ENCODE data around the gene FAM168A.

DNA sequence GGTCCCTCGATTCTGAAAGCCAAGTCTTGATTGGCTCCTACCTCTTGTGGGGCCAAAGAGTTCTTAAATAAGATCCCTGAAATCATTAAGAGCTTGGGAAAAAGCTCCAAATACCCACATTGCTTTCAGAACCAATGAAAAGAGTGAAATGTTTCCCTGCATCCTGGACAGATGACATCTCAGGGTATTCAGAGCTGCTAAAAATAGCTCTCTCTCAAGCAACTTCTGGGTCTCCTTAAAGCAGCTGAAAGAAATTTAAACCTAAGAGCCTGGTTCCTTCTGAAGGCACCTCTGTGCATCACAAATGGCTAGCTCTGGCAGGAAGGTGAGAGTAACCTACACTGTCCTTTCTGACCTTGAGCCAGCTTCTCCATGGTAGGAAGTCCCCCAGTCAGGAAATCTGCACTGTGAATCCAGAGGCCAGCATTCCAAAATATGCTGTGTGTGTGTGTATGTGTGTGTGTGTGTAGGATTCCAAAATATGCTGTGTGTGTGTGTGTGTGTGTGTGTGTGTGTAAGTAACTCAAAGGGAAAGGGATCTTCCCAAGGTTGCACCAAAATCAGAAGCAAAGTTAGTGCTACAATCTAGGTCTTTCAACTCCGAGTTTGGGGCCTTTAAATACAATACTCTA is 171.6 kb downstream of the FAM168A start:
- TF ChIP-seq, protein P1, sequence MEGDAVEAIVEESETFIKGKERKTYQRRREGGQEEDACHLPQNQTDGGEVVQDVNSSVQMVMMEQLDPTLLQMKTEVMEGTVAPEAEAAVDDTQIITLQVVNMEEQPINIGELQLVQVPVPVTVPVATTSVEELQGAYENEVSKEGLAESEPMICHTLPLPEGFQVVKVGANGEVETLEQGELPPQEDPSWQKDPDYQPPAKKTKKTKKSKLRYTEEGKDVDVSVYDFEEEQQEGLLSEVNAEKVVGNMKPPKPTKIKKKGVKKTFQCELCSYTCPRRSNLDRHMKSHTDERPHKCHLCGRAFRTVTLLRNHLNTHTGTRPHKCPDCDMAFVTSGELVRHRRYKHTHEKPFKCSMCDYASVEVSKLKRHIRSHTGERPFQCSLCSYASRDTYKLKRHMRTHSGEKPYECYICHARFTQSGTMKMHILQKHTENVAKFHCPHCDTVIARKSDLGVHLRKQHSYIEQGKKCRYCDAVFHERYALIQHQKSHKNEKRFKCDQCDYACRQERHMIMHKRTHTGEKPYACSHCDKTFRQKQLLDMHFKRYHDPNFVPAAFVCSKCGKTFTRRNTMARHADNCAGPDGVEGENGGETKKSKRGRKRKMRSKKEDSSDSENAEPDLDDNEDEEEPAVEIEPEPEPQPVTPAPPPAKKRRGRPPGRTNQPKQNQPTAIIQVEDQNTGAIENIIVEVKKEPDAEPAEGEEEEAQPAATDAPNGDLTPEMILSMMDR (IDR thresholded peaks at IDR 0.05) = no peak
- TF ChIP-seq POLR2A (IDR thresholded peaks at IDR 0.05) = no peak
